GM12878 (cell line): Measurements from ENCODE around the gene EEF2KMT. TPM values are rescaled to one million over a fixed set of nuclear protein-coding genes. Genes with fewer than 3 reads are reported as not detected.
A peak's percentile ranks its signal among the peaks of the same experiment; 100 is the strongest.

Experiments
- ATAC-seq: fragments of 200-7000 bp; cut with Tn5 transposase; 3 replicates; pipeline ENCODE4 v1.9.1; 2020; ENCODE audit warnings: mild to moderate bottlenecking, moderate library complexity
- BruUV-seq: library from RNA; stranded (reverse); fragments of 400-500 nt; replicated peaks from 2 replicates; lab custom pipeline; 2021; lab: Mats Ljungman, UMichigan
- CTCF ChIA-PET: fragments of 300-600 bp; sonication (Branson Sonifier 250); formaldehyde crosslinking; extraction: SDS; loops from one replicate; lab custom pipeline; 2021; ENCODE audit warnings: inconsistent platforms; lab: Yijun Ruan, JAX
- POLR2A ChIA-PET: fragments of 350-600 bp; formaldehyde crosslinking; extraction: SDS; loops from one replicate; lab custom pipeline; 2021; ENCODE audit warnings: inconsistent platforms; lab: Charles Lee
- RAD21 ChIA-PET: fragments of 300-600 bp; sonication (Branson Sonifier 250); formaldehyde crosslinking; loops from one replicate; lab custom pipeline; 2023; ENCODE audit warnings: antibody characterized with exemption; ENCODE audit not compliant: unreplicated experiment; lab: Charles Lee
- SMC1A ChIA-PET: fragments of 300-600 bp; sonication (Branson Sonifier 250); formaldehyde crosslinking; loops from one replicate; lab custom pipeline; 2023; ENCODE audit not compliant: unreplicated experiment, uncharacterized antibody; lab: Charles Lee
- DNase-seq: peaks from one replicate; pipeline ENCODE4 v3.0.0-alpha.2; 2011; ENCODE audit warnings: low read depth, low spot score
- FAIRE-seq: peaks from 3 replicates; lab custom pipeline; 2011; peaks lifted over from hg19 to GRCh38; lab: Jason Lieb, UNC
- H2AFZ ChIP-seq: 2 replicates; pipeline ENCODE4 v1.6.0; 2011; ENCODE audit warnings: low read depth, low read length, control low read depth; ENCODE audit not compliant: control insufficient read depth
- H3K27ac ChIP-seq: 2 replicates; pipeline ENCODE4 v1.5.1; 2011; ENCODE audit warnings: control low read depth; ENCODE audit not compliant: control insufficient read depth, insufficient read depth
- H3K27me3 ChIP-seq, 2 experiments: replicated peaks in 1 of 2; 2 replicates each; pipeline versions ENCODE4 v1.6.0 to v1.6.1; 2011; ENCODE audit warnings: low read length in 1 of 2; ENCODE audit not compliant: control insufficient read depth in 2 of 2, insufficient read depth in 2 of 2
- H3K36me3 ChIP-seq, 2 experiments: 2 replicates each; pipeline ENCODE4 v1.5.1; 2011; ENCODE audit warnings: low read length in 1 of 2; ENCODE audit not compliant: control insufficient read depth in 2 of 2, insufficient read depth in 2 of 2
- H3K4me1 ChIP-seq: 2 replicates; pipeline ENCODE4 v1.6.1; 2011; ENCODE audit warnings: mild to moderate bottlenecking, low read length, moderate library complexity, mixed read lengths; ENCODE audit not compliant: control insufficient read depth, insufficient read depth
- H3K4me2 ChIP-seq: 2 replicates; pipeline ENCODE4 v1.6.0; 2011; ENCODE audit warnings: control low read depth; ENCODE audit not compliant: control insufficient read depth, insufficient read depth
- H3K4me3 ChIP-seq: fragments of 200-600 bp; sonication (generic); 2 replicates; pipeline ENCODE4 v1.5.1; 2016
- H3K79me2 ChIP-seq: 2 replicates; pipeline ENCODE4 v1.6.0; 2011; ENCODE audit warnings: low read length; ENCODE audit not compliant: control insufficient read depth, insufficient read depth
- H3K9ac ChIP-seq: 2 replicates; pipeline ENCODE4 v1.8.0; 2011; ENCODE audit warnings: low read length, control low read depth, mixed read lengths; ENCODE audit not compliant: control insufficient read depth, insufficient read depth
- H3K9me3 ChIP-seq: replicated peaks from 3 replicates; pipeline ENCODE4 v1.5.1; 2011; ENCODE audit warnings: mild to moderate bottlenecking, low read length; ENCODE audit not compliant: control insufficient read depth, insufficient read depth
- H4K20me1 ChIP-seq: 2 replicates; pipeline ENCODE4 v1.6.0; 2011; ENCODE audit not compliant: control insufficient read depth, insufficient read depth
- ATF2 ChIP-seq: IDR thresholded peaks from 2 replicates; pipeline ENCODE4 v1.6.1; 2012; ENCODE audit warnings: low read length, inconsistent platforms
- BRCA1 ChIP-seq: IDR thresholded peaks from 2 replicates; pipeline ENCODE4 v1.6.1; 2011; ENCODE audit warnings: low read depth, low read length, improper control_type of control experiment
- CHD1 ChIP-seq: IDR thresholded peaks from 2 replicates; pipeline ENCODE4 v1.6.1; 2012; ENCODE audit warnings: low read depth, low read length, improper control_type of control experiment
- IKZF2 ChIP-seq, 2 experiments: fragments of 450-650 bp; IDR thresholded peaks; 2 replicates each; pipeline ENCODE4 v1.6.1; 2017; ENCODE audit warnings: mild to moderate bottlenecking in 2 of 2, moderate library complexity in 2 of 2
- IRF4 ChIP-seq: IDR thresholded peaks from 2 replicates; pipeline ENCODE4 v1.6.1; 2011; ENCODE audit warnings: low read depth, low read length
- MAX ChIP-seq: IDR thresholded peaks from 2 replicates; pipeline ENCODE4 v1.6.1; 2012; ENCODE audit warnings: low read depth, low read length, improper control_type of control experiment
- NFIC ChIP-seq: IDR thresholded peaks from 2 replicates; pipeline ENCODE4 v1.6.1; 2012; ENCODE audit warnings: low read depth, mild to moderate bottlenecking, inconsistent platforms, low read length, moderate library complexity
- NR2F1 ChIP-seq: fragments of 450-650 bp; conservative IDR thresholded peaks from 2 replicates; pipeline ENCODE4 v1.6.1; 2017; ENCODE audit warnings: mild to moderate bottlenecking
- RELB ChIP-seq: fragments of 450-650 bp; IDR thresholded peaks from 2 replicates; pipeline ENCODE4 v1.6.1; 2017; ENCODE audit warnings: low read depth, mild to moderate bottlenecking, moderate library complexity
- SKIL ChIP-seq: fragments of 450-650 bp; IDR thresholded peaks from 2 replicates; pipeline ENCODE4 v1.6.1; 2017; ENCODE audit warnings: mild to moderate bottlenecking, low read depth, inconsistent platforms; ENCODE audit not compliant: poor library complexity, severe bottlenecking
- USF1 ChIP-seq: IDR thresholded peaks from 2 replicates; pipeline ENCODE4 v1.6.1; 2011; ENCODE audit warnings: borderline replicate concordance, low read depth, mild to moderate bottlenecking, moderate library complexity, mixed read lengths, low read length; ENCODE audit not compliant: insufficient read depth; ENCODE audit errors: extremely low read length
- ZBTB40 ChIP-seq: fragments of 450-650 bp; IDR thresholded peaks from 2 replicates; pipeline ENCODE4 v1.6.1; 2016; ENCODE audit warnings: mild to moderate bottlenecking, moderate library complexity, borderline replicate concordance
- ZNF207 ChIP-seq: fragments of 450-650 bp; IDR thresholded peaks from 2 replicates; pipeline ENCODE4 v1.6.1; 2014; ENCODE audit warnings: antibody characterized with exemption, mild to moderate bottlenecking, borderline replicate concordance
- WGBS: methylation state at CpG from one replicate; pipeline ENCODE4 v1.1.6; 2016; ENCODE audit warnings: low lambda C conversion rate; ENCODE audit not compliant: insufficient replicate concordance, insufficient coverage; ENCODE audit errors: missing lambda C conversion rate; 5-methylcytosine and 5-hydroxymethylcytosine counted together
- in situ Hi-C: fragments of 300-500 bp; cut with MboI; formaldehyde crosslinking; loops from 9 replicates; pipeline ENCODE4 v1.14.3; 2018; ENCODE audit warnings: mixed read lengths
- intact Hi-C: fragments of 100-400 bp; cut with micrococcal nuclease; formaldehyde crosslinking; loops from one replicate; pipeline ENCODE4 v1.14.2; 2022; ENCODE audit not compliant: unreplicated experiment
- polyA plus RNA-seq, 11 experiments: library from polyadenylated mRNA; depleted of rRNA in 4 of 11; unstranded in 6 of 11; stranded (reverse) in 5 of 11; fragments of >200 nt; fragmentation: Nextera tagmentation in 4 of 11; fragmentation: Illumina TruSeq in 1 of 11; extraction: Ambion mirVana in 4 of 11; extraction: Trizol in 1 of 11; gene quantifications; 1 replicate in 1 of 11; 2 replicates in 10 of 11; pipeline versions ENCODE4 v1.2.1 to v1.2.3, GENCODE V29; 2011 to 2016; ENCODE audit warnings: inconsistent platforms in 2 of 11, missing spikeins in 2 of 11, low read depth in 1 of 11
- total RNA-seq, 4 experiments: library from RNA; depleted of rRNA in 3 of 4; stranded (reverse); fragments of >200 nt in 3 of 4; fragmentation: Illumina TruSeq in 1 of 4; extraction: Trizol in 1 of 4; gene quantifications; 2 replicates each; pipeline versions ENCODE4 v1.2.1 to v1.2.3, GENCODE V29; 2013 to 2021

The EEF2KMT gene
- total and polyA plus RNA-seq, 10 of the 15 experiments (the other 5 are each of a cell fraction or from before 2014, with no cell fraction given): 3.8 to 28.1 (median 14.3) TPM

- intact Hi-C loops: no loop called here
- POLR2A ChIA-PET: no interaction called here
- H3K9ac ChIP-seq: peak overlapping the region; percentile 12; the same call in 1 of the 2 replicates
- TF ChIP-seq USF1 (no peak), RELB (peak; percentile 44; the same call in 1 of the 2 replicates), BRCA1 (no peak), MAX (no peak), IKZF2 (IDR thresholded peaks at IDR 0.05) (peak; percentile 40 to 50; a peak in 3 of 4 replicates), CHD1 (no peak), NR2F1 (peak; percentile 69), SKIL (peak; percentile 67), ZBTB40 (no peak), NFIC (no peak), ZNF207 (no peak), IRF4 (peak; percentile 32; the same call in 1 of the 2 replicates), ATF2 (peak; percentile 65; the same call in 1 of the 2 replicates)
Measured at GRCh38 chr16:5041600-5042133, 55.9 kb downstream of the EEF2KMT start.

More at GRCh38 chr16:5041600-5042133, 55.9 kb downstream of the EEF2KMT start:
- ChIA-PET CTCF (no interaction called here), RAD21 (no interaction called here), SMC1A (no interaction called here)
- H3K27ac ChIP-seq: peak overlapping the region; percentile 52
- WGBS: 5% methylated on average over 12 of the region's 12 CpGs
- no peaks in the 10 kb centered on the region for H3K36me3 ChIP-seq
- H4K20me1 ChIP-seq: no peaks in the 10 kb centered on the region
- ATAC-seq: peak; percentile 77
- H3K4me3 ChIP-seq: peak overlapping the region; percentile 32; the same call in 1 of the 2 replicates
- H3K27me3 ChIP-seq: no peaks in the 10 kb centered on the region
- FAIRE-seq: peak; percentile 82
- no peaks in the 10 kb centered on the region for H3K9me3 ChIP-seq
- H3K4me1 ChIP-seq: peaks cover 25% of the 10 kb centered on the region
- H2AFZ ChIP-seq: no peak overlapping the region
- BruUV-seq: no TSS peak
- peak overlapping the region; percentile 88 for H3K4me2 ChIP-seq
- no peaks in the 10 kb centered on the region for H3K79me2 ChIP-seq
- DNase-seq: peak; percentile 41
- in situ Hi-C loops: no loop called here
